ENCODE results near the gene KLF7.

GRCh38 chr2:207135340-207135739 is 30.4 kb downstream of the KLF7 start:
- TF ChIP-seq EZH2 (optimal IDR thresholded peaks at IDR 0.05; ENCODE audit: low read depth, low read length), result no peak
- TF ChIP-seq CTCF (IDR thresholded peaks at IDR 0.05; ENCODE audit: low read length), result no peak

Data from MM.1S (cell line).